ENCODE data around the gene B9D1. TPM values are rescaled to one million over a fixed set of nuclear protein-coding genes. Genes with fewer than 3 reads are reported as not detected.

B9D1 gene
- total RNA-seq, 1 donor from 2014 or later: 15.9 TPM

DNA sequence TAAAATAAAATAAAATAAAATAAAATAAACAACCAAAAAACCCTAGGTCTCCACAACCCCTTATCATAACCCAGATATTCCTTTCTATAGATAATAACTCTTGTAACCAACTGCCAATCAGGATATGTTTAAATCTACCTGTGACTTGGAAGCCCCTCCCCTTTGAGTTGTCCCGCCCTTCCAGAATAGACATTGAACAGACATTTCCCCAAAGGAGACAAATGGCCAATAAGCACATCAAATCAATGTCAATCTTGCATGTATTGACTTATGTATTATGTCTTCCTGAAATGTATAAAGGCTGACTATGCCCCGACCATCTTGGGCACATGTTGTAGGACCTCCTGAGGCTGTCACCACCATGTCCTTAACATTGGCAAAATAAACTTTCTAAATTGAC lies 14.3 kb upstream of the B9D1 start:
- no peak for DNase-seq (ENCODE audit: low spot score)

DNA sequence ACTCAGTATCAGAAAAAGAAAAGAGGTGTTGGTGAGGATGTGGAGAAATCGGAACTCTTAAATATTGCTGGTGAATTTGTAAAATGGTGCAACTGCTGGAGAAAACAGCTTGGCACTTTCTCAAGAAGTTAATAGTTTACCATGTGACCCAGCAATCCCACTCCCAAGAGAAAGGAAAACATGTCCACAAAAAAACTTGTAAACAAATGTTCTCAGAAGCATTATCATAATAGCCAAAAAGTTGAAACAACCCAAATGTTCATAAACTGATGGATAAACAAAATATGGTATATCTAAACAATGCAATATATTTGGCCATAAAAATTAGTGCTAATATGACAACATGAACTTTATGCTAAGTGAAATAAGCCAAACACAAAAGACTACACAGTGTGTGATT lies 13.2 kb upstream of the B9D1 start:
- DNase-seq (ENCODE audit: low spot score): no peak

DNA sequence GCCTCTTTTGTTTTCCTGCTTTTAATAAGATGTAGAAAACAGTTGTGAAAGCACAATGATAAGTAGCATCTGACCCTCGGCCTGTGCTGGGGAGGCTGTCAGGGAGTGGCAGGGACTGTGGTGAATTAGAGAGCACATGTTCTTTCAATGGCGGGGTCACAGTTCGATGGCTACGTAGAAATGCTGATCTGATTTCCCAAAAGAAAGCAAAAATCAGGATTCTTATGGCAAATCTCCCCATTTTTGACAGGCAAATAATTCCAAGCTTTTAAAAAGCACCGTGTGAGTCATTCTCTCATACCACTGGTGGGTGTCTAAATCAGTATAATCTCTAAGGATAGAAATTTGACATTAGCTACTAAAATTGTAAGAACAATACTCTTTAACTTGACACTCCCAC lies 11.6 kb upstream of the B9D1 start:
- DNase-seq (ENCODE audit: low spot score): no peak

DNA sequence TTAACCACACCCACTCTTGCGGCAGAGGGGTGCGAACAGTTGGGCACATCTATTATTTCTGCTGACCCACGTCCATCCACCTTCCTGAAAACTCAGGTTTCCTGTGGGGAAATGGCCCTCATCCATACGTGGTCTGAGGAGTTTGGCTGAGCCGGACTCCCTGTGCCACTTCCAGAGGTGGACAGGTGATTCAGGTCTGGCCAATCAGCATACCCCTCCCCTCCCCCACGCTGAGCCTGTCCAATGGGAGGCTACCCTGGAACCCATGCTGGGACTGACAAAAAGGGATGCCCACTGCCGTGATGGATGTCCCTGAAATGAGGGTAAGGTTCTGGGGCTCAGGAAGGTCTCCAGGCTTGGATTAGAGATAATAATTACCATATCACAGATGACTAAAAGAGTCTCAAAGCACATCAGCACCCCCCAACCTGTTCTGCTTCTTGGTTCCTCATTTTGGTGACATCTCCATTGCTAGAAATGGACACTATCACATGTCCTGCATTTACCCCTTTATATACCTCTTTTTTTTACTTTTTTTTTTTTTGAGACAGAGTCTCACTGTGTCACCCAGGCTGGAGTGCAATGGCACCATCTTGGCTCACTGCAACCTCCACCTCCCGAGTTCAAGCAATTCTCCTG lies 10.5 kb upstream of the B9D1 start:
- DNase-seq (ENCODE audit: low spot score): no peak

DNA sequence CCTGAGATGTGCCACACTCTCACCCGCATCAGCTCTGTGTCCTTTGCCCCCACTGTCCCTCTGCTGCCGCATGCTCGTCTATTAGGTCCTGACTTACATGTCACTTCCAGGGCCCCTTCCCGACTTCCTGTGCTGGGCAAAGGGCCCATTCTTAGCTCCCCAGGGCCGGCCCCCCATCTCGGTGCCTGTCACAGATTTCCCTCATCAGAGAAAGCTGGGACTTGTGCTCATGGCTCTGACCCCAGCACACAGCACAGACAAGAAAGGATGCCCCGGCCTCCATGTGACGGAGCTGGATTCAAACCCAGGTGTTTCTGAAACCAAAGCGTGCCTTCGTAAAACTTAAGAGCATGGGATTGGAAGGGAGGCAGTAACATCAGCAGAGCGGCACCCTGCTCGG lies 9.9 kb upstream of the B9D1 start:
- no peak for DNase-seq (ENCODE audit: low spot score)

DNA sequence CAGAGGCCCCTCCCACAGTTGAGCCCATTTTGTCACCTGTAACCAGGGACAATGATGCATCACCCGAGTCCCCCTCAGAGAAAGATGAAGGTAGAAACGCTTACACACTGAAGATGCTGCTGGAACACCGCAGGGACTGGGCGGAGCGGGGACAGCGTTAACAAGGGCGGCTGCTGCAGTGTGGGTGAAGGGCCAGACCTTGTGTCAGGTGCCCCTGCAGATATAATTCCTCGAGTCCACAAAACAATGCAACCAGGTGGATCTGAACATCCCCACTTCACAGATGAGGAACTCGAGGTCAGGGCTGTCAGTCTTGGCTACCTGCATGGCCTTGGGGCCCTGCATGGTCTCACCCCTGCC lies 9.5 kb upstream of the B9D1 start:
- no peak for DNase-seq (ENCODE audit: low spot score)

DNA sequence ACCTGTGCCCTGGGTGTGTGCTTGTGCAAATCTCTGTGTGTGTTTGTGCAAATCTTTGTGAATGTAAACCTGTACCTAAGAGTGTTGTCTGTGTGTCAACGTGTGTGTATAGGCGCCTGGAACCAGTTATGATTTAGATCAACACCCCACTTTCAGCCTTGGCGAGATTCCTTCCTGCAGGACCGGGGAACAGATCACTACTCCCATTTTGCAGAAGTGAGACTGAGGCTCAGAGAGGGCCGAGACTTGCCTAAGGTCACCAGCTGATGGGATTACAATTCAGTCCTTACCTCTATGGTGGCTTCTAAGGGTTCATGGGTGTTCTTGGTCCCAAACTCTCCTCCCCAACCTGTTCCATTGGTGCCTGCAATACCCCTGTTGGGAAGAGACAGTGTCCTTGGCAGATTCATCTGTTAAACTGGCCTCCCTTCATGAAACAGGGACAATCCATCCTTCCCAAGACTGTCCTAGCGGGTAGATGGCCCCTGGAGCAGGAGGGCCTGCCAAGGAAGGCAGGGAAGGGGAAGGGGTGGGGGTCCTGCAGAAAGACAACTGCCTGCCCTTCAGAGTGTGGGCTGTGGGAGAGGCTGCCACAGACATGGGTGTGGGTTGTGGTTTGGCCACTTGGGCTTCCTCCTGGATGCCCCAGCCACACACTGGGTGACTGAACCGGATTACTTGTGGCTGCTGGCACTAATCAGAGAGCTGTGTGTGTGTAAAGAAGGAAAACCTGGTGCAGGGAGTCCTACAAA lies 8.9 kb upstream of the B9D1 start:
- DNase-seq (ENCODE audit: low spot score): no peak

DNA sequence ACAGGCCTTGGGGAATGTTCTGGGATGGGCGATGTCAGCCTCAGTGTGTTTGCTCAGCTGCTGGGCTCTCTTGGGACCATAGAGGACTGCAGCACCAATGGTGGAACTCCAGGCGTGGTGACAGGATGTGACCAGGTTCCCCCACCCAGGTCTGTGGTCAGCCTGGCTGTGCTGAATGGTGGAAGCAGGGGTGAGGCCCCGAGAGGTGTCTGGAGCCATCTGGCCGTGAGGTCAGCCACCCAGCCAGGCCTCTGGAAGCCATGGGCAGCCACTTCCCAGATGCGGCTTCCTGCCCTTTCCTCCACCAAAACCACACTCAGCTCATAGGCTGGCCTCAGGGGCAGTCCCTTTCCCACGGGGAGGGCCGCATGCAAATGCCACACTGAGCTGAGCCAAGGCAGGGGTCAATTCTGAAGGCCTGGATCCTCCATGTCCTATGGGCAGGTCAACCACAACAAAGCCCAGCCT lies 8.0 kb upstream of the B9D1 start:
- no peak for DNase-seq (ENCODE audit: low spot score)

DNA sequence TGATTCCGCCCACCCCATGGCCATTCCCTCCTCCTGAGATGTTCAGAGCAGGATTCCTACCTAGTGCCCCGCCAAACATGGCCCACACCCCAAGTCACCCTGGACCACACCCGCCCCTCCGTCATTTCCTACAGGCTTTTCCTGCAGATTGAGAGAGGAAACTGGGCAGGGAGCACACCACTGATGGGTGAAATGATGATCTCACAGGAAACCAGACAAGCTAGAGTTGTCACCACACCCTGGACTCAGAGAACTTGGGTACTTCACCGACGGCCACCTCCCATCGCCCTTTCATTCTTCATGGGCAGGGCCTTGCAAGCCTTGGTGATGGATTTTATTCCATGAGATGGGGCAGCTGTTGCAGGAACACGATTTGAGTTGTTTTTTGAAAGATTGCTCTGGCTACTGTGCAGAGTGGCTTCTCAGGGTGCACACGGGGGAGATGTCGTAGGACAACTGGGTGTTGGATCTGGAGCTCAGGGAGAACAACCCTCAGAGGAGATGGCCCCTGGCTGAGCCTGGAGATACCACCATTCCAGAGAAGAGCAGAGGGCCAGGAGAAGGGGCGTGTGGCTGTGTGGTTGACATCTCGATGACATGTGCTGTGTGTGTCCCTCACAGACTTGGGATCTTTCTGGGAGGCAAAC lies 7.4 kb upstream of the B9D1 start:
- no peak for DNase-seq (ENCODE audit: low spot score)

DNA sequence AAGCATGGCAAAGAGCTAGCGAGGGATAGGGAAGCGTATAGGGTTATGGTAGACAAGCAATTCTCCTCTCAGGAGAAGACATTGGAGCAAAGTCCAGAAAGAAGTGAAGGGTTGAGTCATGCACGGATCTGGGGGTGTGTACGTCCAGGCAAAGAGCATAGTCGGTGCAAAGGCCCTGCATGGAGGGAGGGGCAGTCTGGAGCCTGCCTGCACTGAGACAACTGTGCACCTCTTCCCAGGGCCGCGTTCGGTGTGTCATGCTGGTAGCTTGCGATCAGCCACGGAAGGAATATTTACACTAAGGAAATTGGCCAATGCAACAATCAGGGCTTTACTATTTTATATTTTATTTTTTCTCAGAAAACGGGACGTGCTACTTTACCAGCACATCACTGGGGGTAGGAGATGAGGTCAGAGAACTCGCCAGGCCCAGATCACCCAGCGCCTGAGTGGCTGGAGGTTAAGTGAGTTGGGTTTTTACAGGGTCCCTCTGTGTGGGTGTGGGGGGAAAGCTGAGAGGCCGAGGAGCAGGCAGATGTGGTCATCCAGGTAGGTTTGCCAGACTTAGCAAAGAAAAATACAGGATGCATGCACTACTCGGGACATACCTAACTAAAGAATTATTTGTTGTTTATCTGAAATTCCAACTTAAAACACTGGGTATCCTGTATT lies 6.7 kb upstream of the B9D1 start:
- DNase-seq (ENCODE audit: low spot score): no peak

DNA sequence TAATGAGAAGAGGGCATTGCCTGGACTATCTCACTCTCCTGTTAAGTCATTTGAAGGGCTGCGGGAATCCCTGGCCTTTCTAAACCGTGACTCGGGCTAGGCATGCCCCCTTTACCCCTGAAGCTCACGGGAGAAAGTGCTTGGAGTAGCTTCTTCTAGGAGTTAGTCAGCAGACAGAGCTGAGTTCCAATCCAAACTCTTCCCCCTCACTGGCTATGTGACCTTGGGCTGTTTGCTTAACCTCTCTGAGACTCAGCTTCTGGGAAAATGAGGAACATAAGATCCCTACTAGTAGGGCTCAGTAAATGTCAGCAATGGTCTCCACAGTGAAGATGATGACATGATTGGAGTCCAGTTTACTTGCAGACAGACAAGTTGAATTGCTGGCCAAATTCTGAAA lies 5.7 kb upstream of the B9D1 start:
- DNase-seq (ENCODE audit: low spot score): no peak

DNA sequence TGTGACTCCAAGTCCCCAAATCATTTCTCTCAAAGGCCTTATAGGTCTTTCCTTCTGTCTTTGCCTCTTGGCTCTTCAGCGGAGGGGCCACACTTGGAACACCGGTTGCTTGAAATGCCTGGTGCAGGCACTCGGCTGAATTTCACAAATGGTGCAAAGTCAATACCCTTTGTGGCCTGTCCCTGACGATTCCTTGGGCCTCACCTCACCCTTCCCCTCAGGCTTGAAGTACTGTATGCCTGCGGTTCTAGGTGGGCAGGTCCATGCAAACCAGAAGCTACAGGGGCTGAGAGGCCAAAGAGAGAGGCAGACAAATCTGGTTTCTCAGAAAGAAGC lies 4.1 kb upstream of the B9D1 start:
- DNase-seq (ENCODE audit: low spot score): no peak

DNA sequence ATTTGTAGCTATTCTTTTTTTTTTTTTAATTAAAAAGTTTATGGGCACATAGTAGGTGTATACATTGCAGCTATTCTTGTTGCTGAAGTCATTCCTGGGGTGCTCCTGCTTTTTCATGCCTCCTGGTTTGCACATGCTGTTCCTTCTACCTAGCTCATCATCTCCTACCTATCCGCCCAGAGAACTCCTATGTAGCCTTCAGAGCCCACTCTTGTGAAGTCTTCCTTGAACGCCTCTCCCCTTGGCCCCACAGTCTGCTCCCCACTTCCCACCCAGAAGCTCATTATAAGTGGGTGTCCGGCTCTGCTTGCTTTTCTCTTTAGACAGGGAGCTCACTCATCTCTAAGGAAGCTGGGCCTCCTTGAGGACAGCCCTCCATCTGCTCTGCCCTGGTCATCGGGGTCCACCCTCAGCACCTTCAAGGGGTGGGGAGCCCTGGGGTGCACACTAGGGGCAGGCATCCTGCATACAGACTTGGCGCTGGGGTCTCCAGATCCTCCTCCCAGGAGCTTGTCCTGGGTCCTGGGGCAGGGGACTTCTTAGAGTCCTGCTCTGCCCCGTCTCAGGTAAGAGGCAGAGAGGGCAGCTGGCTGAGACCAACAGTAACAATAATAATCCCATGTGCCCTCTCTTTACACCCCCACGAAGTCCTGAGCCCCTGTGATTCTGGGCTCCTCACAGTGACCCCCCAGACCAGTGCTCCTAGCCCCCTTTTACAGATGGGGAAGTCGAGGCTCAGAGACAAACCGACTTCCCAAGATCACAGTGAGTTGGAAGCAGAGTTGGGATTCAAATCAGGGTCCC lies 3.5 kb upstream of the B9D1 start:
- no peak for DNase-seq (ENCODE audit: low spot score)

DNA sequence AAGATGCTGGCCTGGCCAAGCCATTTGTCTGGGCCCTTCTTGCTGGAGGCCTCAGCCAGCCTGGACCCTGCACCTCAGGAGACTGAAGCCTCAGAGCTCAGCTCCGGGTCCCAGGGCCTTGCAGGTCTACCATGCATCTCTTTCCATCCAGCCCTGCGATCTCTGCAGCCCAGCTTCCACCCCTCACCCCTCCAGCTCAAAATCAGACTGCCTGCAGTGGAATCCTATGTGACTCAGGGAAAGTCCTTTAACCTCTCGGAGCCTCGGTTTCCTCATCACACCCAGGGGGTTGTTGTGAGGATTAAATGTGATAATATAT lies 2.9 kb upstream of the B9D1 start:
- DNase-seq (ENCODE audit: low spot score): no peak

DNA sequence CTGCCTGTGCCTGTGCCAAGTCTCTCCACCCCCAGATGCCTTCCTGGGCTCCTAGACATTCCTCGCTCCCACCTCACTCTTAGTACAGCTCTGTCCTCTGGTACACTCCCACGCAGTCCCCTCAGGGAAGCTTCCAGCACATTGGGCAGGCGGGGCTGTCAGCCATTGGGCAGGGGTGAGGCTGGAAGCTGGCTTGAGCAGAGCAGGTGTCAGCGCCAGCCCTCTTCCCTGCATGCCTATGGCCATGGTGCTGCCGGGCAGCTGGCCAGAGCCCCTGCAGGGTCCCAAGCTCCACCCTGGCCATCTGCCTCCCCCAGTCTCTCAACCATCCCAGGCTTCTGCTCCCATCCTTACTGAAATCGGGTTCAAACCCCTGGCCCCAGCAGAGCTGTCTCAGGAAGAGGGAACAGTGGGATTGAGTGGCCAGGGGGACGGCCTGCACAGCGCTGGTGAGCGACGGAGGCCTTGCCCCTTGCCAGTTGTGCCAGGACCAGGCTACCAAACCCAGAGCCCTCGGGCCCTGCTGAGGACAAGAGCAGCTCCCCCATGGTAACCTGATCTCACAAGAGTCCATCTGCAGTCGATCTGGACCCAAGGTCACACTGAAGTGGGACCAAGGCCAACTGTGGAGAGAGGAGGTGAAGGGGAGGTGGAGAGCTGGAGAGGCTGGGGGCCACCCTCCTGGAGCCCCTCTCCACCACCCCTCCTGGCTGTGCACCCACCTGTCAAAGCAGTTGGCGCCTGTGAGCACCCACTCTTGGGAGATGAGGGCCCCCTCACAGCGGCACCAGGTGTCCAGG lies 2.4 kb upstream of the B9D1 start:
- no peak for DNase-seq (ENCODE audit: low spot score)

DNA sequence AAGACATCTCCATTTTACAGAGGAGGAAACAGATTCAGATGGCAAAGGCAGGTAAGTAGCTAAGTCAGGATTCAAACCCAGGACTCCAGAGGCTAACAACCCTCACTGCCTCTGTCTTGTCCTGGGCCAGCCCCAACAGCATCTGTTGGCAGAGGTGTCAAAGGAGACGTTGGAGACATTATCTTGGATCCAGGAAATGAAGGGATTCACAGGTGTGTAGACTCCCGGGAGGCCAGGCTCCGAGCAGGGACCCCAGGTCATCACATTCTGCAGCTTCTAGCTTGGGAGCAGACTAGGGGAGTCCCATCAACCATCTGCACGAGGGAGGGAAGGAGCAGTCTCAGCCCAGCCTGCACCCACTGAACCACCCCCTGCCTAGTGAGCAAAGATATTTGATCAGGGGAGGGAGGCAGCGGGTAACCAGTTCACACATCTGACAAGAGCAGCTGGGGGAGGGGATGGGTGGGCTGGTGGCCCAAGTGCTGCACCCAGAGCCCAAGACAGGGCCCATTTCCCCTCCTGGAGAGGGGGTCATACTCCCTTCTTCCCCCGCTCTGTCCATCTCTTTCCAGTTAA lies 1.0 kb upstream of the B9D1 start:
- DNase-seq (ENCODE audit: low spot score): no peak

DNA sequence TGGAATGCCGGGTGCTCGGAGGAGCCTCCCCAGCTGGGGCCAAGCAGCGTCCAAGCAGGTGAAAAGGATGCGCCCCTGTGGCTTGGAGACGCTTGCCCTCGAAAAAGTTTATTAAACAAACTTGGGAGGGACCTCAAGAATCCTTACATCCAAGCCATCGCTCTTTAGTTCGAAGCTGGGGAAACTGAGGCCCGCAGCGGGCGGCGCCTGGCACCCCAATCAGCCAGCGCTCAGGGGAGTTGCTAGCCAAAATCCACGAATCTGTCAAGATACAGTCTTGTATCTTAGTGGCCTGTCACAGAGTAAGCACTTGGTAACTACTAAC lies 553 bp upstream of the B9D1 start:
- DNase-seq (ENCODE audit: low spot score): no peak

DNA sequence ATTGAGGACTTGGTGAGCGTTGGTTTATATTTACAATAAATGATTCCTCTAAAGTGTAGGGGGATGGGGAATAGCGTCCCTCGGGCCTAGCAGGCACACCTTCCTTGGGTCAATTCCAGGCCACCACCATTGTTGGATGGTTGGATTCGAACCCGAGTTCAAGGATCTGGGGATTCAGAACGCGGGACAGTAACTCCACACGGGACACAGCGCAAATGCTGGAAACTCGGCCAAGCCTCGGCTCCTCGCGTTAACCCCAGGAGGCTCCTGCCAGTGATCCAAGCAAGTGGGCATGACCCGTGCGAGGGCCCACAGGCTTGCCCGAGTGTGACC lies 613 bp downstream of the B9D1 start:
- DNase-seq (ENCODE audit: low spot score): no peak

DNA sequence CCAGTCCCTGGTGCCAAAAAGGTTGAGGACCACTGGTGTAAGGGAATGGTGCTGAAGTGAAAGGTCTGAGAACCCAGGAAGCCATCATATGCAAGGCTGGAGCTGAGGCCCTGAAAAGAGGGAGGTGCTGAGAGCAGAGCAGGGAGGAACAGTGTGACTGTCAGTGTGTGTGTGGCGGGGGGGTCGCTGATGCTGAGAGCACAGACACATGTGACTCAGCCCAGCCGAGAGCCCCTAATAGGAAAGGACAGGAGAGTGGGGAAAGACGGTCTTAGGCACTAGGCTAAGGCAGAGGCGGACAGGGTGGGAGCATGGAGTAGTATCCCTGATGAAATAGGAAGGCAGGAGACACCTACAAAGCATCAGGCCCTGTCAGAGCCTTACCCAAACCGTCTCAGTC lies 1.2 kb downstream of the B9D1 start:
- no peak for DNase-seq (ENCODE audit: low spot score)

DNA sequence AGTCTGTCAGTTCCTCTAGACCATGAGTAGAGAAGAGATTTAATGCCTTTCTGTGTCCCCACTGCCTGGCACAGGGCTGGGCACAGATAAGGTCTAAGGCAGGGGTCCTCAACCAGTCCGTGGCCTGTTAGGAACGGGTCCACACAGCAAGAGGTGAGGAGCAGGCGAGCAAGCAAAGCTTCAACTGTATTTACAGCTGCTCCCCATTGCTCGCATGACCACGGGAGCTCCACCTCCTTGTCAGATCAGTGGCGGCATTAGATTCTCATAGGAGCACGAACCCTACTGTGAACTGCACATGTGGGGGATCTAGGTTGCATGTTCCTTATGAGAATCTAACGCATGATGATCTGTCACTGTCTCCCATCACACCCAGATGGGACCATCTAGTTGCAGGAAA lies 1.8 kb downstream of the B9D1 start:
- DNase-seq (ENCODE audit: low spot score): no peak

DNA sequence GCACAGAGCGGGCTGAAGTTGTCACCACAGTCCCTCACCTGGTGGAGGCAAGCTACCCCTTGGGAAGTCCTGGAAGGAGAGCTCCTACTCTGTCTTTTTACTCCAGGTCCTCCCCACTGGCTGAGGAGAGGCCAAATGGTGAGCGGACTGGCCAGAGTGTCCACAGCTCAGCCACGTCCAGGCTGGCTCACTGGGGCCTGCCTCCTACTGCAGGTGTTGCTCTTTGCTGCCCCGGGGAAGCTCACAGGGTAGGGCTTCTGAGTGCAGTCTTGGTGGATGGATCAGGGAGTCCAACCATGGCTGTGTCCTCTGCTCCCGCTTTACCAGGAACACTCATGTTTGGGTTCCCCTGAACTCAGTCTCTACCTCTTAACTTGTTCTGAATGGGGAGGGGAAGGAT lies 2.7 kb downstream of the B9D1 start:
- DNase-seq (ENCODE audit: low spot score): no peak
